ENCODE data around the gene CHAT.
A peak's percentile ranks its signal among the peaks of the same experiment; 100 is the strongest.

Gene CHAT

DNA sequence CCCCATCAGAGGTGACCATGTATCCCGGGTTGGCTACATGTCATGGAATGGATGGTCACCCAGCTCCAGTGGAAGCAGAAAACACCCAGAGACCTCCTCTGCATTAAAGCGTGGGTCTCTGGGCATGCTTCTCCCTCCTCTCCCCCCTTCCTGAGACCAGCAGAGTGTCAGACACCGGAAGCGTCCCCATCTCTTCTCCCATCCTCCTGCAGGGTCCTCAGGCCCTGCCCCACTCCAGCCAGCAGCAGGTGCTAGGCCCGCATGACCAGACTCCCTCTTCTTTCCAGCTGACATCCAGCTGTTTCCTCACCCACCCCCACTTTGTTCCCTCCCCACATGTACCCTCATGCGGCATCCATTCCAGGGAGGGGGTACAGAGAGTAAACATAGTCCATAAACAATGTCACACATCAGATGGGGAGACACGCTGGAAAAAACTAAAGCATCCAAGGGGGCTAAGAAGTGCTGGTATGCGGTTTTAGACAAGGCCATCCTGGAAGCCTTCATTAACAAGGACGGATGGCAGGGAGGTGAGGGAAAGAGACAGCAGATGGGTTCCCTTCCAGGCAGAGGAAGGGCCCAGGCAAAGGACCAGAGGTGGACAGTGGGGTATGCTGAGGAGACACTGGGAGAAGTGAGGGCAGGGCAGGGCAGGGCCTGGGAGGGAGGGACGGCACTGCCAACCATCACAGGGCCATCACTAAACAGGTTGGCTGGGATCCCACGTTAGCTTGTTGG, 16.2 kb upstream of the CHAT start:
- DNase-seq, result no peak

DNA sequence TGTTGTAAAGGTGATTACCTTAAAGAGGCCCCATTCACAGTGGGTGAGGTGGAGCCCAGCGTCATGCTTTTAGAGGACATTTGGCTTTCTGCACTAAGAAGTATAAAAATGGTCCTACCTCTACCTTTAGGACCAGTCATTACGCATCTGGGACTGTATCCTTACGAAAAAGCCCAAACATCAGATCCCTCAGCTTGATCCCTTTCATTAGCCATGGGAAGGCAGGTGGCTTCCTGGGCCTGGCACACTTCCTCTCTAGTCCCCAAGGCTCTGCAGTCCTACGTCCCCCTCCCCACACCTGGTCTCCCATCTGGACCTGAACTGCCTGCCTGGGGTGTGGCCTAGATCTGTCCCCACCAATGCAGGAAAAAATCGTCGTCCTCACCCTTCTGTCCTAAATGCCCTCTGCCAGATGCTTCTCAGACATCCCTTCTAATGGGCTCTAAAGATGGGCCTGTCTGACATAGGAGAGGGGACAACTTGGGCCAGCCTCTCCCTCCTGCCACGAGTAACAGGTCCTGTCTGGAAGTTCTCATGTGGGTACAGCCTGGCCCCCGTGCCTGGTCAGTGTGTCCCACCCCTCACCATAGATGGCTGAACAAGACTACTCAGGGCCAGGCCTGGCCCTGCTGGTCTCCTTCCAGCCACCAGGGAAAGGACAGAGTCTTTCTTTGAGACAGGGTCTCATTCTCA, 15.5 kb upstream of the CHAT start:
- DNase-seq, result no peak

DNA sequence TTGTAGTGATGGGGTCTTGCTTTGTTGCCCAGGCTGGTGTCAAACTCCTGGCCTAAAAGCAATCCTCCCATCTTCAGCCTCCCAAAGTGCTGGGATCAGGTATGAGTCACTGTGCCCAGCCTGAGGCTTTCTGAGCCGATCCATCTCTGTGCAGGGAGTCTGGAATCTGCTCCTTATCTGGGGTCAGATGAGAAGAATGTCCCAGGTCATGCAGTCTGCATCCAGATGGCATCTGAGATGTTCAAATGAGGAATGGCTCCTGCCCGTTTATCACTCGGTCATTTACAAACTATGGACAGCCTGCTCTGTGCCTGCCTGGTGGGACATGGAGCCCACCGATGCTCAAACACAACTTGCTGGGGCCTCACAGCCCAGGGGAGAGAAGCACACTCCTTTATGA, 14.9 kb upstream of the CHAT start:
- no peak for DNase-seq

DNA sequence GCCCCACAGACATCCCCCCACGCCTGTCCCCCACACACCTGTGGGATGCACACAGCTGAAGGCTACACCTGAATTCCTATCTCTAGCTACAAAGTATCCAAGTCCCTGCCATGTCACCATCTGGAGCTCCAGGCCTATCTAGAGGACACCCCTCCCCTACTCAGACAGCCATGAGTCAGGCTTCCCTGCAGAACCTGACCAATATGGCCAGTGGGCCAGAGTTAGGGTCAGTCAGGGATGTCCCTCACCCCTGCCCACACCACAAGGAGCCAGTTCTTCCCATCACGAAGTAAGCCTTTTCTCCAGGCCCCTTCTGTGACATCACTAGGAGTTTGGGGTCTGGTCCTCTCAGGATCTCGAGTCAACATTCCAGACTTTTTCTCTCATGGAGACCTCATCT, 14.3 kb upstream of the CHAT start:
- DNase-seq, result no peak

DNA sequence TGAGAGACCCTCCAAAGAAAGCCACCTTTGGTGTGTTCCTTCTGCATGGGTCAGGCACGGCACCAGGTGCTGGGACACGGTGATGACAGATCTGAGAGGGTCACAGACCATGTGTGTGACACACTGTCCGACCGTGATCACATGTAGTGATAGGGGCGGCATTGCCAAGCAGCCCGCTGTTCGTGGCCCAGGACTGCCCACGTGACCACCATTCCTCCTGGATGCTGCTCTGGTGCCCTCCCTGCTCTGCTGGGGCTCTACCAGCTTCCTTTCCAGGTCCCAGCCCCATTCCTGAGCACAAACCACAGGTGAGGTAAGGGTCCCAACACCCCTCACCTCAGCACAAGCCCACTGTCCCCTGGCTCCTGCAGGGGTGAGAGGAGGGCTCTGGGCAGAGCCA, 13.8 kb upstream of the CHAT start:
- DNase-seq, result no peak

DNA sequence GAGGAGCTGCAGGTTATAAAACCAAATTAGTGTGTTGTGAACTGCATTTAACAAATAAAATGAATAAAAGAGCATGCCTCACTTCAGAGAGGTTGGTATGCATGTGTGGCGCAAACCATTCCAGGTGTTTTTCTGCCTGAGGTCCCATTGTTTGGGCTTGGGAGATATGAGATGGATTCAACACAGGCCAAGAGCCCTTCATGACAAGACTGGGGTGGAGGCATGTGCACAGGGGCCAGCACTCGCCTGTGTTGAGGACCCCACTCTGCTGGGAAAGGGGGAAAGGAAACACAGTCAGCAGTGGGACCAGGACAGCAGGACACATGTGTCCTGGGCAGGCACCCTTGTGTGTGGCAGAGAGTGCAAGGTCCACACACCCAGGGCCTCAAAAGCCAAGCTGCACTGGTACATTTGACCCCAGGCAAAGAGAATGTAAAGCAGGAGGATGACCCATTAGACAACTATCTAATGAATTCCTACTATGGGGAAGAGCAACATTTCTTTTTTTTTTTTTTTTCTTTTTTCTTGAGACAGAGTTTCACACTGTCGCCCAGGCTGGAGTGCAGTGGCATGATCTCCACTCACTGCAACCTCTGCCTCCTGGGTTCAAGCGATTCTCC, 12.9 kb upstream of the CHAT start:
- no peak for DNase-seq

DNA sequence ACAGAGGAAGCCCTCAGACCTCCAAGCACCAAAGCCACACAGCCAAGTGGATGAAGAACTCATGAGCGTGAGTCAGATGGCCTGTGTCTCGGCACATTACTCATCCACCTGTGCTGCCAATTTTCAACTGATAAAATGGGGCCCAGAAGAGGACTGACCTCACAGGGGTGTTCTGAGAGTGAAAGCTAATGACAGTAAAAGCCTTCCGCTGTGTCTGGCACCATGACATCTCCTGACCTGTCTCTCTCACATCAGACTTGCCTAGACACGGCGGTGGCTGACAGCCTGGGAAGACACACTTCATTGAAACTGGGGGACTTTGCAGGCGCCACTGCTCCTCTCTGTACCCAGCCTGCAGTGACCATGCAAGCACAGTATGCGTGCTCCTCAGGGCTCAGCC, 12.0 kb upstream of the CHAT start:
- no peak for DNase-seq

DNA sequence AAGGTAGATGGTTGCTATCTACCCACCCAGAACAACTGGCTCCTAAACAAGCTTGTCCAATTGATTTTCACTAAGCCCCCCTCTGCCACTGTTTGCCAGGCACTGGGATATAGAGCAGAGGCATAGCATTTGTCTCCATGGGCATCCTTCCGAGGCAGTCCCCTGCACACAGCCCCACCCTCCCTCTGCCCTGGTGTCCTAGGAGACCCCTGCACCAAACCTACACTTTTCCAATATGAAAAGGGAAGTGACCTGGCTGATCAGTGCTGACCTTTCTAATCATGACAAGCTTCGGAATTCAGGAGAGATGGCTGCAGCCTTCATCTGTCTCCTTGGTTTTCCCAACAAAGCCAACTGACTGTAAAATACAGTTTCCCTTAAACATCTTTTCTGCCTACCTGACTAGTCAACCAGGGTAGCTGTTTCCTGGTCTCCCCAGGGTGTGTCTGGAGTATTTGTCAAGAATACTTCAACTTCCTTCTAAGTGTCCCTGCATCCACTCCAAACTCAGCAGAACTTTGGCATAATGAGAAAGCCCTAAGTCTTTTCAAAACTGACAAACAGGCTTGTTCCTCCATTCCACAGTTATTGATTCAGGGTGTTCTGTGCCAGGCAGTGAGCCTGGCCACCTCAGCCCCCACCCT, 11.3 kb upstream of the CHAT start:
- no peak for DNase-seq

DNA sequence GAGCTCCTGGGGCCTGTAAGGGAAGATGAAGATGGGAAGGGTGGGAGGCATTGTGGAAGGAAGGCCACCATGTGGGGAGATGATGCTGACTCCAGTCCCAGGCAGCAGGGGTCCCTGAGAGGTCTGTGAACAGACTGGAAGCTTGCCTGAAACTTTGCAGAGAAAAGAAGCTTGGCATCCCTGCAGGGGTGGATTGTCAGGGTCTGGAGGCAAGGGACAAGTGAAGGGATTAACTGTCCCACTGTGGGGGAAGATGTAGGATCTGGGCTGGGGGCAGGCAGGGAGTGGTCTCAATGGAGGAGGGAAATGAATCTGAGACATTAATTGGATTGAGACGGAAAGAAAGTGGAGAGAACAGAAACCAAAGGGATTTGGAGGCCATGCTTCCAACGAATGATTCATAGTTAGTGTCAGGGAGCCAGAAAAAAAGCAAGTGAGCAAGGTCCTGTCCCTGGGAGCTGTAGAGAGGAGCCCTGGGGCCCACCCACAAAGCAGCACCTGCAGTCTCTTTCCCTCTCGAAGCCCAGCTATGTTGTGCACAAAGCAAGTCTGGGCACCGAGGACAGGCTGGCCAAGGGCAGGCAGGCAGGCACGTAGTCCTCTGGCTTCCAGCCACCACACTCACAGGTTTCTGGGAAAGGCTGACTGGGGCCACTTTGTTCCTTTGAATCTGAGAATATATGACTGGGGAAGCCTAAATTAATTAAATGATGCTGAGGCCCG, 8.5 kb upstream of the CHAT start:
- DNase-seq, result no peak

DNA sequence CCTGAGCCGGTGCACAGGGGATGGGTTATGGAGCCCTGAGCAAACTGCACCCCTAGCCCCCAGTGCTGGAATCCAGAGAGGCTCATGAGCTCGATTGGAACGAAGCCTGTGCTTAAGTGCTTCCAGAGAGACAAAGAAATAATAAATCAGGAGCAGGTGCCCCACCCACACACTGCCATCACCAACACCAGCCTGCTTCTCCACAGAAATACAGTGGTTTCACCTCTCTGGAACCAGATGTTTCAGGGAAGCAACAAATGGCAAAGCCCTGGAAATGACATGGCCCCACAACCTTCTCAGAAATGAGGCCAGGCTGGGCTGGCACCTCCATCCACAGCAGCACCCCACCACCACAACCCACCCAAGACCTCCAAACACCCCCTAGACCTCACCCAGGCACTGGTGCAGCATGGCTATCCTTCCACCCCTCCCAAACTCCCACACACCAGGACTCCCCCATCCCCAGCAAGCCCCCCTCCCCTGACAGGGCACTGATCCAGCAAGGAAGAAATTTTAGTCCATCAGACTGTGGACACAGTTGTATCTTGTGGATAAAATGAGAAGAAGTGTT, 7.8 kb upstream of the CHAT start:
- DNase-seq, result no peak

DNA sequence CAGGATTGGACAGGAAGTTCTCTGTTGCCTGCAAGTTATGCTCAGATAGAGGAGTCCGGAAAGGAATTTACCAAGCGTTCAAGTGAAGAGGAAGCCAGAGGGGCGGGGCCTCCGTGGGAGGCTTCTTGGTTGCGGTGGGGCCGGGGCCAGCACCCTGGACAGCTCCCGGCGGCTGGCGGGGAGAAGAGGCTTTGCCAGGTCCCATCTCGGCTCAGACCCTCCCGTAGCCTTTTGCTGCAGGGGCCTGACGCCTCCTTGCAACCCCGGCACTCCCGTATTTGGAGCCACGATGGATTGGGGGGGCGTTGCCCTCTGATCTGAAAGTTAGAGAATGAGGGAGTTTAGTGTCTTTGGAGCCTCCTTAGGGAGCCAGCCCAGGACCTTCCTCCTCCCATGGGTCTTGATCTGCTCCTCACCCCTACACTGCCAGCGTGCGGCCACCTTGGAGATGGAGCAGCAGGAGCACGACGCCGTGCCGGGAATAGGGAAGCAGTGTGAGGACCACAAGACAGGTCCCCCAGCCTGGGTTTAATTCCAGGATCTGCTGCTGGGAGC, 6.8 kb upstream of the CHAT start:
- peak; percentile 52 for DNase-seq

DNA sequence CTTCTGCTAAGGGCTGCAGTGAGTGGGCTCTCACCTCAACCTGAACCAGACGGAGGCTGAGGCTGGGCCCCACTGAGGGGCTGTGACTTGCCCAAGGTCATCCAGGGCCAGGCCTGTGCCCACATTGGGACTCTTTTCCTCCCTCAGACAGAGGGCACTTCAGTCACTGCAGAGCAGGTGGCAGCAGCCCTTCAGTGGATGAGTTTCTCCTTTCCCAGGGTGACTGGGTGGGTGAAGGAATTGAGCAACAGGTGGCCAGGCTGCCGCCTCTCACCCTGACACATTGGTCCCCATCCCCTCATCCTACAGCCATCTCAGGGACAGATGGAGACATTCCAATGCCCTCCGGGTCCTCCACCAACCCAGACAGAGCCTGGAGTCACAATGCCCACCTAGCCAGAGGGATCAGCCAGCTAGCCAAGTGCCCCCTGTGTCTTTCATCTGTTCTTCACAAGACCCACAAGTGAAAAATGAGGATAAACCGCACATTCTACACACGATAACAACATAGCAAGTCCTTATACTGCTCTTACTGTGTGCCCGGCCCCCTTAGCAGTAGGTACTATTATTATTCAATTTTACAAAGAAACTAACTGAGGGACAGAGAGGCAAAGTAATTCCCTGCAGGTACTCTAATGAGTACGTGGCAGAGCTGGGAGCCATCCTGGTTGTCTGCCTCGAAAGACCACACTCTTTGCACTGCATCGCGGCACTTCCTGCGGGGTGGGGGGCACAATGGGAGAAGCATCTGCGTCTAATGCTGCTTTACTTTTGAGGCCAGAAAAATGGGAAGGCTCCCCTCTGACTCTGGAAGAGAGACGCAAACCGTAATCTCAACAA, 5.5 kb upstream of the CHAT start:
- no peak for DNase-seq

DNA sequence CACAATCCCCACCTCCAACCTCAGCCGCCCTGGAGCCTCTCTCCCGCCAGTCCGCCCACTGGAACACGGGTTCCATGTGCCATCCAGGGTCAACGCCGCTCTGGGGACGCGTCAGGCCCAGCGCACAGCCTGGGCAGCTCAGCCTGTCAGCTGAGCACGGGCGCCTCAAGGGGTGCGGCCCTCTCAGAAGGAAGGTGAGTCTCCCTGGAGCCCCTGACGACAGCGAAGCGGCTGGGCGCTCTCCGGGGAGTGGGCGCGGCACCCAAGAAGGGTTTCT, 4.9 kb upstream of the CHAT start:
- no peak for DNase-seq

DNA sequence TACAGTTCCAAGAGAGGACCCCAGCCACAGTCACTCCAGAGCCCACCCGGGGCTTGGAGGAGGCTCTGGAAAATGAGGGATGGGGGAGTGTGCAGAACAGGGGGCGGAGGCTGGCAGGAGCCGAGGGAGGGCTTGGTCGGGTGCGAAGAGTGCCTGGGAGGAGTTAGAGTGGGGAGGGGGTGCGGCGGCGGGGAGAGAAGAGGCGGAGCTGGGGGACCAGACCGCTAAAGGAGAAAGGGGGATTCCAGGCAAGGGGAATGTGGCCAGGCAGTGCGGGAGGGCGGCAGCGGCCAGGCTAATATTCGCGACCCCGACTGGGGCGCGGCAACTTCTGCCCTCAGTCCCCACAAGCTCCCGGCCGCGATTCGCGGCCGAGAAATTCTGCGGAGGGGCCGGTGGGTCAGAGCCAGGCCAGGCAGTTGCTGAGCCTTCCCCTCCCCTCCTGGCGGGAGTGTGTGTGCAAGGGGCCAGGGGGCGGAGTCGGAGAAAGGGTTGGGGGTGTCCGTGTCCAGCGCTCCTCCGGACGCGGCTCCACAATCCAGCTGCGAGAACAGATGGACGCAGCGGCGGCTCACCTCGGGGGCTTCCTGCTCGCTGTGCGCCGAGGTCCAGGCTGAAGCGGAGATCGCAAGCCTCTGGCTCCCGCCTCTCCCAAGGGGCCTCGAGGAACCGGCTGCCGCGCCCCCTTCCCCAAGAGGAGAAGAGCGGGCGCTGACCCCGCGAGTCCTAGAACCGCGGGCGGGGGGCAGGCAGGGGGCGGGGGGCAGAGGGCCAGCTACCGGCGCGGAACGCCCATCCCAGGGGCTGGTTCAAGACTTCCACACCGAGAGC, 4.3 kb upstream of the CHAT start:
- no peak for DNase-seq

DNA sequence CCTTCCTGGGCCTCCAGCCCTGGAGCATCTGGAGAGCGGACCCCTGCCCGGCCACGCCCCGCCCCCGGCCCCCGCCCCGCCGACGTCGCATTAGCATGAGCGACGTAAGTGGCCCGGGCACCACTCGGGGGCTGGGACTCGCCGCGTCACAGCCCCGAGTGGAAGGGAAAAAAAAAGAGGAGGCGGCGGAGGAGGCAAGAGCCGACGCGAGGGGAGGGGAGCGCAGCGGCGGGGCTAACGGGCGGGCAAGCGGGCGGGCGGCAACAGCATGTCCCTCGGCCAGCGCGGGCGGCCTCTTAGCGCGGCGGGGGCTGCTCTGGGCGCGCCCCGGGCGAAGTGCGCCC, 3.8 kb upstream of the CHAT start, which contains the start of gene SLC18A3:
TSS of gene SLC18A3 (plus strand) at position 197 of the 344 bp plus-strand sequence. CDS start 431 bp downstream, outside the sequence.
- DNase-seq, result no peak

DNA sequence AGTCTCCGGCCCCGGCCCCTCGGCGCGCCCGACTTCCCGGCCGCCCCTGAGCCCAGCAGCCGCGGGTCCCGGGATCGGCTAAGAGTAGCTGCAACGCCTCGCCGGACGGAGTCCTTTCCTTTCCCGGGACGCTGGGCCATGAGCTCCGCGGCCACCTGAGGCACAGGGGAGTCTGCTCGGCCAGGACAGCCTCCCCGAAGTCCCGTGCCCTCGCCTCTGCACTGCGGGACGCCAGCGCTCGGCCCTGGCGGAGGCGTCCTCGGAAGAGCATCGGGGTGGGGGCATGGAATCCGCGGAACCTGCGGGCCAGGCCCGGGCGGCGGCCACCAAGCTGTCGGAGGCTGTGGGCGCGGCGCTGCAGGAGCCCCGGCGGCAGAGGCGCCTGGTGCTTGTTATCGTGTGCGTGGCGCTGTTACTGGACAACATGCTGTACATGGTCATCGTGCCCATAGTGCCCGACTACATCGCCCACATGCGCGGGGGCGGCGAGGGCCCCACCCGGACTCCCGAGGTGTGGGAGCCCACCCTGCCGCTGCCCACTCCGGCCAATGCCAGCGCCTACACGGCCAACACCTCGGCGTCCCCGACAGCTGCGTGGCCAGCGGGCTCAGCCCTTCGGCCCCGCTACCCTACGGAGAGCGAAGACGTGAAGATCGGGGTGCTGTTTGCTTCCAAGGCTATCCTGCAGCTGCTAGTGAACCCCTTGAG, 3.2 kb upstream of the CHAT start:
- DNase-seq, result no peak

DNA sequence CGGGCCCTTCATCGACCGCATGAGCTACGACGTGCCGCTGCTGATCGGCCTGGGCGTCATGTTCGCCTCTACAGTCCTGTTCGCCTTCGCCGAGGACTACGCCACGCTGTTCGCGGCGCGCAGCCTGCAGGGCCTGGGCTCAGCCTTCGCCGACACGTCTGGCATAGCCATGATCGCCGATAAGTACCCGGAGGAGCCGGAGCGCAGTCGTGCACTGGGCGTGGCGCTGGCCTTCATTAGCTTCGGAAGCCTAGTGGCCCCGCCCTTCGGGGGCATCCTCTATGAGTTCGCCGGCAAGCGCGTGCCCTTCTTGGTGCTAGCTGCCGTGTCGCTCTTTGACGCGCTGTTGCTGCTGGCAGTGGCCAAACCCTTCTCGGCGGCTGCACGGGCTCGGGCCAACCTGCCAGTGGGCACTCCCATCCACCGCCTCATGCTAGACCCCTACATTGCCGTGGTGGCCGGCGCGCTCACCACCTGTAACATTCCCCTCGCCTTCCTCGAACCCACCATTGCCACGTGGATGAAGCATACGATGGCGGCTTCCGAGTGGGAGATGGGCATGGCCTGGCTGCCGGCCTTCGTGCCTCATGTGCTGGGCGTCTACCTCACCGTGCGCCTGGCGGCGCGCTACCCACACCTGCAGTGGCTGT, 2.5 kb upstream of the CHAT start:
- no peak for DNase-seq

DNA sequence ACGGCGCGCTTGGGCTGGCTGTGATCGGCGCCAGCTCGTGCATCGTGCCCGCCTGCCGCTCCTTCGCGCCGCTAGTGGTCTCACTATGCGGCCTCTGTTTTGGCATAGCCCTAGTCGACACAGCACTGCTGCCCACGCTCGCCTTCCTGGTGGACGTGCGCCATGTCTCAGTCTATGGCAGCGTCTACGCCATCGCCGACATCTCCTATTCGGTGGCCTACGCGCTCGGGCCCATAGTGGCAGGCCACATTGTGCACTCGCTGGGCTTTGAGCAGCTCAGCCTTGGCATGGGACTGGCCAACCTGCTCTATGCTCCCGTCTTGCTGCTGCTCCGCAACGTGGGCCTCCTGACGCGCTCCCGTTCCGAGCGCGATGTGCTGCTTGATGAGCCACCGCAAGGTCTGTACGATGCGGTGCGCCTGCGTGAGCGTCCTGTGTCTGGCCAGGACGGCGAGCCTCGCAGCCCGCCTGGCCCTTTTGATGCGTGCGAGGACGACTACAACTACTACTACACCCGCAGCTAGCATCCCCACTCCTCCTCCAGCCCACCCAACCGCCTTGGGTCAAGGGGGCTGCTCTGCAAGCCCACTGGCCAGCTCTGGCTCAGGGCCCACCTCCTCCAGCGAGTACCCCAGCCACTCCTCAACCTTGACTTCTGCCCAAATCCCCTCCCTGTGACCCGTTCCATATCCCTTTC, 1.9 kb upstream of the CHAT start:
- DNase-seq, result no peak

All from CD4-positive, alpha-beta T cell treated with Interleukin-17A for 1 hour (primary cell).